GM19438 (cell line): Measurements from ENCODE around the gene QSOX2.

ENCODE experiments used
- ATAC-seq: cut with Tn5 transposase; IDR thresholded peaks from one replicate; pipeline ENCODE4 v1.9.1; 2021; ENCODE audit warnings: low read depth; ENCODE audit not compliant: unreplicated experiment

Gene QSOX2

GRCh38 chr9:136254381-136255165 lies 9.0 kb upstream of the QSOX2 start:
- ATAC-seq, result no peak

- no peak for ATAC-seq
Observed at GRCh38 chr9:136253246-136254130, 7.9 kb upstream of the QSOX2 start.

GRCh38 chr9:136252846-136253245 lies 7.2 kb upstream of the QSOX2 start:
- ATAC-seq, result no peak

GRCh38 chr9:136252281-136252680 lies 6.7 kb upstream of the QSOX2 start:
- no peak for ATAC-seq

GRCh38 chr9:136251264-136252115 lies 5.9 kb upstream of the QSOX2 start:
- ATAC-seq, result no peak

- ATAC-seq, result no peak
Observed at GRCh38 chr9:136250676-136251075, 5.1 kb upstream of the QSOX2 start.

- no peak for ATAC-seq
Observed at GRCh38 chr9:136249877-136250559, 4.4 kb upstream of the QSOX2 start.

- no peak for ATAC-seq
Observed at GRCh38 chr9:136248951-136249876, 3.6 kb upstream of the QSOX2 start.

- ATAC-seq, result no peak
Observed at GRCh38 chr9:136247947-136248637, 2.5 kb upstream of the QSOX2 start.

- ATAC-seq, result no peak
Observed at GRCh38 chr9:136247551-136247916, 1.9 kb upstream of the QSOX2 start.

- no peak for ATAC-seq
Observed at GRCh38 chr9:136246849-136247550, 1.4 kb upstream of the QSOX2 start.

GRCh38 chr9:136244969-136245218 lies 718 bp downstream of the QSOX2 start:
- no peak for ATAC-seq

- ATAC-seq, result no peak
Observed at GRCh38 chr9:136244122-136244968, 1.3 kb downstream of the QSOX2 start.

- ATAC-seq, result no peak
Observed at GRCh38 chr9:136243631-136244030, 2.0 kb downstream of the QSOX2 start.

GRCh38 chr9:136242918-136243525 lies 2.6 kb downstream of the QSOX2 start:
- no peak for ATAC-seq

- ATAC-seq, result no peak
Observed at GRCh38 chr9:136242248-136242647, 3.4 kb downstream of the QSOX2 start.

- no peak for ATAC-seq
Observed at GRCh38 chr9:136241542-136241941, 4.1 kb downstream of the QSOX2 start.
